T-helper 9 cell (primary cell): Measurements from ENCODE around the gene DNM3.
"Not testable (repeated sequence)": the region's sequence is repeated elsewhere in the genome, so short reads cannot be mapped to it uniquely, and the experiment has no call there.

ENCODE experiments used
- DNase-seq: peaks from one replicate; pipeline ENCODE4 v3.0.0-alpha.2; 2020

Gene DNM3

GRCh38 chr1:172343240-172344160 lies 502.2 kb downstream of the DNM3 start:
- no peak for DNase-seq

GRCh38 chr1:172344444-172344843 lies 503.1 kb downstream of the DNM3 start:
- DNase-seq, result no peak

- no peak for DNase-seq
Observed at GRCh38 chr1:172345077-172345476, 503.8 kb downstream of the DNM3 start.

GRCh38 chr1:172347416-172347815 lies 506.1 kb downstream of the DNM3 start:
- no peak for DNase-seq

GRCh38 chr1:172350856-172351255 lies 509.6 kb downstream of the DNM3 start:
- DNase-seq, result no peak

- no peak for DNase-seq
Observed at GRCh38 chr1:172351346-172351745, 510.0 kb downstream of the DNM3 start.

- no peak for DNase-seq
Observed at GRCh38 chr1:172351754-172352161, 510.5 kb downstream of the DNM3 start.

- no peak for DNase-seq
Observed at GRCh38 chr1:172352435-172352834, 511.1 kb downstream of the DNM3 start.

- no peak for DNase-seq
Observed at GRCh38 chr1:172354291-172355274, 513.3 kb downstream of the DNM3 start.

GRCh38 chr1:172356620-172357019 lies 515.3 kb downstream of the DNM3 start:
- DNase-seq, result no peak

GRCh38 chr1:172357753-172358385 lies 516.6 kb downstream of the DNM3 start:
- DNase-seq, result no peak

GRCh38 chr1:172359491-172359999 lies 518.2 kb downstream of the DNM3 start:
- DNase-seq, result no peak

- DNase-seq, result no peak
Observed at GRCh38 chr1:172360511-172360910, 519.2 kb downstream of the DNM3 start.

GRCh38 chr1:172360985-172361384 lies 519.7 kb downstream of the DNM3 start:
- DNase-seq, result no peak

- no peak for DNase-seq
Observed at GRCh38 chr1:172363852-172364251, 522.6 kb downstream of the DNM3 start.

GRCh38 chr1:172371646-172372045 lies 530.3 kb downstream of the DNM3 start:
- not testable (repeated sequence) for DNase-seq

GRCh38 chr1:172373864-172374263 lies 532.6 kb downstream of the DNM3 start:
- no peak for DNase-seq

- no peak for DNase-seq
Observed at GRCh38 chr1:172375211-172375631, 533.9 kb downstream of the DNM3 start.

GRCh38 chr1:172376431-172376830 lies 535.1 kb downstream of the DNM3 start:
- no peak for DNase-seq

GRCh38 chr1:172377565-172377964 lies 536.3 kb downstream of the DNM3 start:
- DNase-seq, result no peak

- DNase-seq, result no peak
Observed at GRCh38 chr1:172378109-172378760, 536.9 kb downstream of the DNM3 start.
